Activated CD8-positive, alpha-beta memory T cell treated with anti-CD3 and anti-CD28 coated beads, Interleukin-2, amount 50 U/mL, for 4 hours (primary cell): ENCODE data around the gene GSTP1.
"Not testable (repeated sequence)": the region's sequence is repeated elsewhere in the genome, so short reads cannot be mapped to it uniquely, and the experiment has no call there.

Source experiments
- DNase-seq: peaks from one replicate; pipeline ENCODE4 v3.0.0-alpha.2; 2020

The GSTP1 gene

DNA sequence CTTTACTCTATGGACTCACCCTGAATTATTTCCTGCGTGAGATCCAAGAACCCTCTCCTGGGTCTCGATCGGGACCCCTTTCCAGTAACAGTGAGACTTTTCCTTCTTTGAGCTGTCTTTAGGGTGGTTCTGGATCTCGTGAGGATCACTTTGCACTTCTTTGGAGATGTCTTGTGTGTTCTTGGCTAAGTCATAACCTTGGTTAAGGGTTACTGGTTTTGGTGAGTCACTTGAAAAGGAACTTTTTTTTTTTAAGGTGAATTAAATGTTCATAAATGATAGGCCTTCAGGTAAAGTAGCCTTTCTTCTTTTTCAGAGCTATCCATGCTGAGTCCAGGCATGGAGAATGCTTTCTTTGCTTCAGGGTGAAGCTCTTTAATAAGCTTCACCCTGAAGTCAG lies 19.4 kb upstream of the GSTP1 start:
- no peak for DNase-seq

- DNase-seq, result no peak
Observed at GRCh38 chr11:67571443-67571842, 12.2 kb upstream of the GSTP1 start.

GRCh38 chr11:67572305-67572704 lies 11.3 kb upstream of the GSTP1 start:
- DNase-seq, result no peak

DNA sequence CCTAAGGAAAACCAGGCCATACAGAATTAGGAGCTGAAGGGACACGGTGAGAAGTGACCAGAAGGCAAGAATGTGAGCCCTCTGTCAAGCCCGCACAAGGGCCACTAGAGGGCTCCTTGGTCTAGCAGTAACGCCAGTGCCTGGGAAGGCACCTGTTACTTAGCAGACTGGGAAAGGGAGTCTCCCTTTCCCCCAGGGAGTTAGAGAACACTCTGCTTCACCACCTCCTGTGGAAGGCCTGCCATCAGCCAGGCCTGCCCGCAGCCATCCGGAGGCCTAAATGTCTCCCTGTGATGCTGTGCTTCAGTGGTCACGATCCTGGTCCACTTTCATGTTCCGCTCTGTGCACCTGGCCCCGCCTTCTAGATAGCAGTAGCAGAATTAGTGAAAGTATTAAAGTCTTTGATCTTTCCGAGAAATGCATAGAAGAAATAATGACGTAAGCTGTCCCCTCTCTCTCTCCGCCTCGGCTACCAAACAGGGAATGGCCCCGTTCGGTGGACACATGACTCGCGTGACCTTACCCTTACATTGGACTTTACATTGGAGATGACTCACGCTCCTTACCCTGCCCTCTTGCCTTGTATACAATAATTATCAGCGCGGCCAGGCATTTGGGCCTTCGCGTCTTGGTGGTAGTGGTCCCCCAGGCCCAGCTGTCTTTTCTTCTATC lies 10.7 kb upstream of the GSTP1 start:
- no peak for DNase-seq

DNA sequence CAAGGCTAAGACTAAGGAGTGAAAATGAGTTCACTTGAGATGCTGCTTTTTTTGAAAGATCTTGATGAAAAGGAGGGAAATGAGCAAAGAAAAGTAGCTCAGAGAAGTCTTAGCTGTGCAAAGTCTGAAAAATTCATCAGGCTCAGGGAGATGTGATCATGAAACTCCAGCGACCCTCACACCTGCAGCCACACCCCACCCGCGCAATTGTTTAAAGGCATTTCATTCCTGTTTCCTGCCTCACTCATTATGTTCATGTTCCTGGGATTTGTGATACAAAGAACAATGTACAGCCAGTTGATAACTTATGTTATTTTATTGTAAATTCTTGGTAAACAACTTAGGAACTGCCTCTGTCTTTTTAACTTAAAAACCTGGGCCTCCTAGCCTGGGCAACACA lies 8.7 kb upstream of the GSTP1 start:
- DNase-seq, result no peak

- no peak for DNase-seq
Observed at GRCh38 chr11:67576735-67577475, 6.7 kb upstream of the GSTP1 start.

- no peak for DNase-seq
Observed at GRCh38 chr11:67577951-67578350, 5.7 kb upstream of the GSTP1 start.

GRCh38 chr11:67581469-67581868 lies 2.1 kb upstream of the GSTP1 start:
- DNase-seq, result no peak

DNA sequence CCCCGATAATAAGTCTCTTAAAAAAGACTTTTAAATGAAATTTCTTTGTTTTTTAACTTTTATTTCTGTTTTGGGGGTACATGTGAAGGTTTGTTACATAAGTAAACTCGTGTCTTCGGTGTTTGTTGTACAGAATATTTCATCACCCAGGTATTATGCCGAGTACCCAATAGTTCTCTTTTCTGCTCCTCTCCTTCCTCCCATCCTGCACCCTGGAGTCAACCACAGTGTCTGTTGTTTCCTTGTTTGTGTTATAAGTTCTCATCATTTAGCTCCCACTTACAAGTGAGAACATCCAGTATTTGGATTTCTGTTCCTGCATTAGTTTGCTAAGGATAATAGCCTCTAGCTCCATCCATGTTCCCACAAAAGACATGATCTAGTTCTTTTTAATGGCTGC lies 1.6 kb upstream of the GSTP1 start:
- no peak for DNase-seq

GRCh38 chr11:67584205-67584880 lies 731 bp downstream of the GSTP1 start:
- DNase-seq, result no peak

- DNase-seq, result no peak
Observed at GRCh38 chr11:67584881-67585873, 1.6 kb downstream of the GSTP1 start.

GRCh38 chr11:67585911-67586310 lies 2.3 kb downstream of the GSTP1 start:
- no peak for DNase-seq

GRCh38 chr11:67586568-67587250 lies 3.1 kb downstream of the GSTP1 start:
- no peak for DNase-seq

- no peak for DNase-seq
Observed at GRCh38 chr11:67588136-67588503, 4.5 kb downstream of the GSTP1 start.

- DNase-seq, result not testable (repeated sequence)
Observed at GRCh38 chr11:67588899-67589415, 5.3 kb downstream of the GSTP1 start.

- no peak for DNase-seq
Observed at GRCh38 chr11:67592880-67593564, 9.4 kb downstream of the GSTP1 start.

DNA sequence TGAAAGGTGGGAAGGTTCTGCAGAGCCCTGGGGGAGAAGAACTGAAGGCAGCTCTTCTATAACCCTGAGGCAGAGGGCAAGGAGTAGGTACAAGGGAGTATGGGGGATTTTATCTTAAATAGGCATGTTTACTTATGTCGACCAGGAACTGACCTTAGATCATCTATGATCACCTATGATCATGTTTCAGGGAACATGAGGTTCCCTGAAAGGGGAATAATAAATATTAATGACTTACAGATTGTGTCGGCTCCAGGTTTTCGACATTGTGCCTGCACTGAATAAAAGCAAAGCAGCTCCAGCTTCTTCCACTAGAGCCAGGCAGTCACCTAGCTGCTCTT lies 9.9 kb downstream of the GSTP1 start:
- DNase-seq, result no peak

DNA sequence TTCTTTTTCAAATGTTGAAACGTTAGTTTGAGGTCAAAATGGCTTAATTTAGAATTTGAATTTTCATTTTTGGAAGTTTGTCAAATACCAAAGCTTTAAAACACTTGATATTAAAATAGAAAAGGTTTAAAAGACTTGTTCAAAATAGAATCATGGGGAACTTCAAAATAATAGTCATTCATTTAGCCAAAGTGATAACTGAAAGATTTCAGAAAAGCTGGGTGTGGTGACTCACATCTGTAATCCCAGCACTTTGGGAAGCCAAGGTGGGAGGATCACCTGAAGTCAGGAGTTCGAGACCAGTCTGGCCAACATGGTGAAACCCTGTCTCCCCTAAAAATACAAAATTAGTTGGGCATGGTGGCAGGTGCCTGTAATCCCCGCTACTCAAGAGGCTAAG lies 10.9 kb downstream of the GSTP1 start:
- no peak for DNase-seq

- no peak for DNase-seq
Observed at GRCh38 chr11:67596753-67597300, 13.2 kb downstream of the GSTP1 start.

- DNase-seq, result not testable (repeated sequence)
Observed at GRCh38 chr11:67597458-67597857, 13.8 kb downstream of the GSTP1 start.

DNA sequence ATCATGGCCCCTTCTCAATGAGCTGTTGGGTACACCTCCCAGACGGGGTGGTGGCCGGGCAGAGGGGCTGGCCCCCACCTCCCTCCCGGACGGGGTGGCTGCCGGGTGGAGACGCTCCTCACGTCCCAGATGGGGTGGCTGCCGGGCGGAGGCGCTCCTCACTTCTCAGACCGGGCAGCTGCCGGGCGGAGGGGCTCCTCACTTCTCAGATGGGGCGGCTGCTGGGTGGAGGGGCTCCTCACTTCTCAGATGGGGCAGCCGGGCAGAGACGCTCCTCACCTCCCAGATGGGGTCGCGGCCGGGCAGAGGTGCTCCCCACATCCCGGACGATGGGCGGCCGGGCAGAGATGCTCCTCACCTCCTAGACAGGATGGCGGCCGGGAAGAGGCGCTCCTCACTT lies 14.4 kb downstream of the GSTP1 start:
- not testable (repeated sequence) for DNase-seq
